SK-N-SH treated with all-trans-retinoic acid at 6 μM for 48 hours (cell line): ENCODE measurements around the gene DLG2.

Experiments used
- ATAC-seq: fragments of 200-7000 bp; cut with Tn5 transposase; 3 replicates; pipeline ENCODE4 v1.9.1; 2020; ENCODE audit warnings: mild to moderate bottlenecking, moderate library complexity
- BACH2 ChIP-seq: fragments of 250-450 bp; sonication (Bioruptor Pico); IDR thresholded peaks from 2 replicates; pipeline ENCODE4 v1.9.0; 2021; ENCODE audit warnings: mild to moderate bottlenecking, borderline replicate concordance
- CSDC2 ChIP-seq: fragments of 250-450 bp; sonication (Bioruptor Pico); IDR thresholded peaks from 2 replicates; pipeline ENCODE4 v1.5.0; 2020; ENCODE audit warnings: mild to moderate bottlenecking, moderate library complexity
- CSRNP3 ChIP-seq: fragments of 250-450 bp; sonication (Bioruptor Pico); IDR thresholded peaks from 2 replicates; pipeline ENCODE4 v1.5.1; 2021; ENCODE audit warnings: mild to moderate bottlenecking, moderate library complexity
- ESRRG ChIP-seq: fragments of 250-450 bp; sonication (Bioruptor Pico); IDR thresholded peaks from 2 replicates; pipeline ENCODE4 v1.6.1; 2021; ENCODE audit warnings: mild to moderate bottlenecking
- GLIS3 ChIP-seq: fragments of 250-450 bp; sonication (Bioruptor Pico); IDR thresholded peaks from 2 replicates; pipeline ENCODE4 v1.5.0; 2020; ENCODE audit warnings: mild to moderate bottlenecking, moderate library complexity
- ISL1 ChIP-seq: fragments of 250-450 bp; sonication (Bioruptor Pico); IDR thresholded peaks from 2 replicates; pipeline ENCODE4 v2.1.2; 2022; ENCODE audit warnings: mild to moderate bottlenecking, moderate library complexity
- OSR1 ChIP-seq: fragments of 250-450 bp; sonication (Bioruptor Pico); IDR thresholded peaks from 2 replicates; pipeline ENCODE4 v1.8.0; 2022; ENCODE audit warnings: moderate library complexity, mild to moderate bottlenecking, inconsistent platforms
- PATZ1 ChIP-seq: fragments of 250-450 bp; sonication (Bioruptor Pico); IDR thresholded peaks from 2 replicates; pipeline ENCODE4 v1.8.0; 2020; ENCODE audit warnings: mild to moderate bottlenecking, moderate library complexity, borderline replicate concordance
- POU6F1 ChIP-seq: fragments of 250-450 bp; sonication (Bioruptor Pico); IDR thresholded peaks from 2 replicates; pipeline ENCODE4 v1.8.0; 2021; ENCODE audit warnings: low read depth, mild to moderate bottlenecking, moderate library complexity, borderline replicate concordance
- PPARA ChIP-seq: fragments of 250-450 bp; sonication (Bioruptor Pico); IDR thresholded peaks from 2 replicates; pipeline ENCODE4 v1.5.0; 2020; ENCODE audit warnings: mild to moderate bottlenecking, borderline replicate concordance
- RARB ChIP-seq: fragments of 250-450 bp; sonication (Bioruptor Pico); IDR thresholded peaks from 2 replicates; pipeline ENCODE4 v1.8.0; 2021; ENCODE audit warnings: mild to moderate bottlenecking, moderate library complexity
- SNAI2 ChIP-seq: fragments of 250-450 bp; sonication (Bioruptor Pico); IDR thresholded peaks from 2 replicates; pipeline ENCODE4 v1.5.0; 2020; ENCODE audit warnings: mild to moderate bottlenecking, moderate library complexity
- TCF4 ChIP-seq: fragments of 250-450 bp; sonication (Bioruptor Pico); IDR thresholded peaks from 2 replicates; pipeline ENCODE4 v1.8.0; 2021; ENCODE audit warnings: mild to moderate bottlenecking, moderate library complexity, borderline replicate concordance
- ZC3H10 ChIP-seq: fragments of 250-450 bp; sonication (Bioruptor Pico); IDR thresholded peaks from 2 replicates; pipeline ENCODE4 v1.5.1; 2021; ENCODE audit warnings: mild to moderate bottlenecking, moderate library complexity
- ZFP3 ChIP-seq: fragments of 250-450 bp; sonication (Bioruptor Pico); IDR thresholded peaks from 2 replicates; pipeline ENCODE4 v1.5.0; 2020; ENCODE audit warnings: mild to moderate bottlenecking, moderate library complexity
- ZFP30 ChIP-seq: fragments of 450-650 bp; formaldehyde crosslinking; IDR thresholded peaks from 2 replicates; pipeline ENCODE4 v1.5.0; 2022; ENCODE audit warnings: mild to moderate bottlenecking, moderate library complexity
- ZNF565 ChIP-seq: fragments of 450-650 bp; formaldehyde crosslinking; conservative IDR thresholded peaks from 2 replicates; pipeline ENCODE4 v1.5.0; 2020; ENCODE audit warnings: low read depth, mild to moderate bottlenecking, moderate library complexity
- ZNF70 ChIP-seq: fragments of 450-650 bp; formaldehyde crosslinking; IDR thresholded peaks from 2 replicates; pipeline ENCODE4 v1.5.0; 2020; ENCODE audit warnings: mild to moderate bottlenecking, moderate library complexity
- ZNF8 ChIP-seq: fragments of 450-650 bp; formaldehyde crosslinking; IDR thresholded peaks from 2 replicates; pipeline ENCODE4 v1.5.0; 2020; ENCODE audit warnings: mild to moderate bottlenecking, moderate library complexity
- TF ChIP-seq, protein P1 (sequence below): fragments of 250-450 bp; sonication (Bioruptor Pico); IDR thresholded peaks from 2 replicates; pipeline ENCODE4 v1.5.1; 2020; ENCODE audit warnings: low read depth, mild to moderate bottlenecking, moderate library complexity

The DLG2 gene

DNA sequence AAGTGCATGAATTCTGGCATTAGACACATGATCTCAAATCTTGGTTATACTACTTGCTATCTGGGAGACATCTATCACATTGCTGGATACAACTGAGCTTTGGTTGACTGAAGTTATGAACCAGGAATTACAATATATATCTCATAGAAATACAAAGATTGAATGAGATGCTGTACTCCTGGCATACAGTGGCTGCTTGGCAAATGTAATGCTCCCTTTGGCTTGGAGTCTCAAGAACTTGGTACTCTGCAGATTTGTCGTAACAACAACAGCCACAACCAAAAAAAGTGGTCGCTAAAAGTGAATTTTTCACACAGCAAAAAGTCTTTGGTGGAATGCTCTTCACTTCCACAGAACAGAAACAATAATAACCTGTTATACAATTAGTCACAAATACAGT lies 1082.6 kb downstream of the DLG2 start:
- no peak for ATAC-seq
- TF ChIP-seq ZNF8 (CRISPR knock-in tag), result no peak
- TF ChIP-seq ISL1, result no peak
- TF ChIP-seq BACH2, result no peak
- TF ChIP-seq, protein P1, sequence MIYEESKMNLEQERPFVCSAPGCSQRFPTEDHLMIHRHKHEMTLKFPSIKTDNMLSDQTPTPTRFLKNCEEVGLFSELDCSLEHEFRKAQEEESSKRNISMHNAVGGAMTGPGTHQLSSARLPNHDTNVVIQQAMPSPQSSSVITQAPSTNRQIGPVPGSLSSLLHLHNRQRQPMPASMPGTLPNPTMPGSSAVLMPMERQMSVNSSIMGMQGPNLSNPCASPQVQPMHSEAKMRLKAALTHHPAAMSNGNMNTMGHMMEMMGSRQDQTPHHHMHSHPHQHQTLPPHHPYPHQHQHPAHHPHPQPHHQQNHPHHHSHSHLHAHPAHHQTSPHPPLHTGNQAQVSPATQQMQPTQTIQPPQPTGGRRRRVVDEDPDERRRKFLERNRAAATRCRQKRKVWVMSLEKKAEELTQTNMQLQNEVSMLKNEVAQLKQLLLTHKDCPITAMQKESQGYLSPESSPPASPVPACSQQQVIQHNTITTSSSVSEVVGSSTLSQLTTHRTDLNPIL (CRISPR knock-in tag), result no peak
- no peak for TF ChIP-seq ZNF70 (CRISPR knock-in tag)
- TF ChIP-seq CSDC2 (CRISPR knock-in tag), result no peak
- TF ChIP-seq PATZ1 (CRISPR knock-in tag), result no peak
- TF ChIP-seq TCF4, result no peak
- no peak for TF ChIP-seq OSR1 (CRISPR knock-in tag)
- no peak for TF ChIP-seq ZFP3 (CRISPR knock-in tag)
- TF ChIP-seq GLIS3 (CRISPR knock-in tag), result no peak
- no peak for TF ChIP-seq CSRNP3 (CRISPR knock-in tag)
- no peak for TF ChIP-seq ZC3H10 (CRISPR knock-in tag)
- no peak for TF ChIP-seq SNAI2 (CRISPR knock-in tag)
- no peak for TF ChIP-seq POU6F1
- TF ChIP-seq, all 23 proteins: peak for 0

DNA sequence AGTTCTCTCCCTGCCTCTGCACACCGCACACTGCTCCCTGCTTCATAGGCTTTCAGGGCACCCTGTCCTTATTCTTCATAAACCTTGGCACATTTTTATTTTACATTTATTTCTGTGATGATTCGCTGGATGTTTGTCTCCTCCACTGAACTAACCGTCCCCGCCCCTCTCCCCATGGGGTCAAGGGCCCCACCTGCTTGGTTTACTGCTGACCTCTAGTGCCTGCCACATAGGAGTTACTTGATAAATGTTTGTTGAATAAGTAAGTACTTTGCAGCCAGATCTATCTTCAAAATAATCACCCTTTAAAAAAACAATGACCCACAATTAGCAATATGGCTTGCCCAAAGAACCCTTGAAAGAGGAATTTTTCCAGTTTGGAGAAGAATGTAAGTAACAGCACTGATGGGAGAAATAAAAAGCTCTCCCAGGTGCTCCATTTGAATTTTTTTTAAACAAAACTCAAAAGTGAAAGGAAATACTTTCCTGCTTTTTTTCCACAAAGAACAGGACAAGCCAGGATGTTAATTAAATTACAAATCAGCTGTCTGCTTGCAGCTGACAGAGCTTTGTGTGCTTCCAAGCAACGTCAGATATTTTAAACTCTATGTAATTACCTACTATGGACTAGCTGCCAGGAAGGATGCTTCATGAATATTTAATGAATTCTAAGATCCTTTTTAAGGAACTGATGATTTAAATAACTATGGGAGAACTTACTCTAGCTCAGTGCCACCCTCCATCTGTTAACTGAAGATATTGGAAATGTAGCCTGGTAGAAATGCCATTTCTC lies 1083.6 kb downstream of the DLG2 start:
- TF ChIP-seq ESRRG (no peak), ZFP3 (CRISPR knock-in tag) (no peak), BACH2 (no peak), SNAI2 (CRISPR knock-in tag) (0 out of 2 replicates have a peak, but pooled peaks have one; percentile 10), RARB (CRISPR knock-in tag) (no peak), ISL1 (peak; percentile 36; the same call in 1 of the 2 replicates), PPARA (CRISPR knock-in tag) (no peak)
- peak; percentile 41; the same call in 2 of the 3 replicates for ATAC-seq

DNA sequence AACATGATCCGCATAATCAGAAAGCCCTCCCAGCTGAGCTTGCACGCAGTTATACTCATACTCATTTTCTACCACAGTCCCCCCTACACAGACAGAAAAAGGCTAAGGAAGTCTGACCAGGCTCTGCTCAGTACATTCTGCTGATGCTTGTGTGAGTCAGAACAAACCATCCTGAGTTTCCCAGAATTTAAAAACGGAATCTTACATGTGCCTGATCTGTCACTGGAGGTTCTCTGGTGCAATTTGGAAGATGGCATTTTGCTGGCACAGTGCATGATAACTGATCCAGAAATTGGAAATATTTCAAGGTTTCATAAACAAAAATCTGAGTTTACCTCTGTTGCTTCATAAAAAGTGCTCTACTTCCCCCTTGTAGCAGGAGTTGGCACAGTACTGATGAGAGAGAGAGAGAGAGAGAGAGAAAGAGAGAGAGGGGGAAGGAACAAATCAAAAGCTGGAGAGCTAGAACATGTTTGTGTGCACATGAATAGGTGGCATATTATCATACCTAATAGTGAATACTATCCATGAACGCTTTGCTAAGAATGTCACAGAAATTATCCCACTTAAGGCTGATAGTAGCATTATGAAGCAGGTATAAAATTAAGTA lies 1085.3 kb downstream of the DLG2 start:
- TF ChIP-seq BACH2, result no peak
- 0 out of 2 replicates have a peak, but pooled peaks have one; percentile 58 for TF ChIP-seq POU6F1
- no peak for TF ChIP-seq PATZ1 (CRISPR knock-in tag)
- no peak for TF ChIP-seq ZC3H10 (CRISPR knock-in tag)
- TF ChIP-seq ZNF565 (CRISPR knock-in tag), result no peak
- no peak for TF ChIP-seq PPARA (CRISPR knock-in tag)
- TF ChIP-seq GLIS3 (CRISPR knock-in tag), result no peak
- TF ChIP-seq RARB (CRISPR knock-in tag), result no peak
- peak; percentile 60 for TF ChIP-seq ISL1
- no peak for TF ChIP-seq TCF4
- TF ChIP-seq OSR1 (CRISPR knock-in tag), result no peak
- no peak for TF ChIP-seq ZFP30 (CRISPR knock-in tag)
- TF ChIP-seq, all 23 proteins: peak for 2
- peak; percentile 96 for ATAC-seq
